ENCODE results near the gene ETV6.
"Not testable (repeated sequence)": the region's sequence is repeated elsewhere in the genome, so short reads cannot be mapped to it uniquely, and the experiment has no call there.

The ETV6 gene

DNA sequence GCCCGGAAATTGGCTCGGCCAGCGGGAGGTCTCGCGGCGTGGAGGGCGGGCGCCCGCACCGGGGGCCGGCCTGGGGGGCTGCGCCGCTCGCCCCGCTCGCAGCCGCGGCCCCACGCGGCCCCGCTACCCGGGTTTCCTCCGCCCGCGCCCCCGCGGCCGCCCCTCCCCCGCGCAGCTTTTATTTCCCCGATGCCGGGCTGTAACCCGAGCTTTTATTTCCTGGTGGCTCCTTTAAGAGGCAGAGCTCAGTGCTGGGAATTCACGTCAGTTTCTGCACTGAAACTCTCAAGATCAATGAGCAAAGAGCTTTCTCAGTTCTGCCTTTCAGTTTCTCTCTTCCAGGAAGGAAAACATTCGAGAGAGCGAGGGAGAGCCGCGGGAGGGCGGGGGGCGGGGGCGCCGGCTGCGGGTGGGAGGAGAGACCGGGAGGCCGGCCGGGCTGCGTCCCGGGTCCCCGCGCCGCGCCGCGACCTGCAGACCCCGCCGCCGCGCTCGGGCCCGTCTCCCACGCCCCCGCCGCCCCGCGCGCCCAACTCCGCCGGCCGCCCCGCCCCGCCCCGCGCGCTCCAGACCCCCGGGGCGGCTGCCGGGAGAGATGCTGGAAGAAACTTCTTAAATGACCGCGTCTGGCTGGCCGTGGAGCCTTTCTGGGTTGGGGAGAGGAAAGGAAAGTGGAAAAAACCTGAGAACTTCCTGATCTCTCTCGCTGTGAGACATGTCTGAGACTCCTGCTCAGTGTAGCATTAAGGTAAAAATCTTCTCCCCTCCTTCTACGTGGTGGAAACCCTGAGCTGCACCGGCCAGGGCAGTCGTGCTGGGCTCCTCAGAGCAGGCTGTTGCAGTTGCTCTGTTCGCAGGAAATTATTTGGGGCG is at the start of gene ETV6:
Gene ETV6, plus strand, starts transcription at position 262 of the 873 bp plus-strand sequence. Its CDS starts 454 bp downstream, at position 716.
- DNase-seq (ENCODE audit: low spot score) = peak; percentile 74

- DNase-seq (ENCODE audit: low spot score) = no peak
Measured at GRCh38 chr12:11600199-11600598, 49.3 kb upstream of the ETV6 start.

GRCh38 chr12:11601647-11602046 is 47.8 kb upstream of the ETV6 start:
- DNase-seq (ENCODE audit: low spot score) = no peak

GRCh38 chr12:11607313-11608081 is 42.0 kb upstream of the ETV6 start:
- DNase-seq (ENCODE audit: low spot score) = peak; percentile 15

GRCh38 chr12:11609045-11609444 is 40.4 kb upstream of the ETV6 start:
- no peak for DNase-seq (ENCODE audit: low spot score)

- DNase-seq (ENCODE audit: low spot score) = no peak
Measured at GRCh38 chr12:11615481-11615880, 34.0 kb upstream of the ETV6 start.

DNA sequence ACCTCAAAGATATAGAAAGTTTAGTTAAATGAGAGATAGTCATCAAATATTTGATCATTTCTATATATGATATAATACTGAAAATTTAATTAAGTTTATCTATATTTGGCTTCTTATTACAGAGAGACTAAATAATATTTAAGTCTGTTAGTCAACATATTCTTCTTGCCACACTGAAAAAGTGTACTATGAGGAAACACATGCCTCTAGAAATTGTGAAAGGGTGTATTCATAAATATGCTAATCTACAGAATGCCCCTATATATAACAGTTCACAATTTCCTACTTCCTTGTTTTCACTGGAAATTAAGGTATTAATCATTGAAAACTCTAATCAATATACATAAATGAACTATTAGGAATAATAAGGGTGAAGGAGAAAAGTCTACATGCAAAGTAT is 31.4 kb upstream of the ETV6 start:
- no peak for DNase-seq (ENCODE audit: low spot score)

- no peak for DNase-seq (ENCODE audit: low spot score)
Measured at GRCh38 chr12:11621797-11622423, 27.6 kb upstream of the ETV6 start.

GRCh38 chr12:11622876-11623281 is 26.6 kb upstream of the ETV6 start:
- no peak for DNase-seq (ENCODE audit: low spot score)

- DNase-seq (ENCODE audit: low spot score) = no peak
Measured at GRCh38 chr12:11623382-11623781, 26.1 kb upstream of the ETV6 start.

GRCh38 chr12:11624116-11624515 is 25.4 kb upstream of the ETV6 start:
- no peak for DNase-seq (ENCODE audit: low spot score)

GRCh38 chr12:11627709-11628108 is 21.8 kb upstream of the ETV6 start:
- not testable (repeated sequence) for DNase-seq (ENCODE audit: low spot score)

DNA sequence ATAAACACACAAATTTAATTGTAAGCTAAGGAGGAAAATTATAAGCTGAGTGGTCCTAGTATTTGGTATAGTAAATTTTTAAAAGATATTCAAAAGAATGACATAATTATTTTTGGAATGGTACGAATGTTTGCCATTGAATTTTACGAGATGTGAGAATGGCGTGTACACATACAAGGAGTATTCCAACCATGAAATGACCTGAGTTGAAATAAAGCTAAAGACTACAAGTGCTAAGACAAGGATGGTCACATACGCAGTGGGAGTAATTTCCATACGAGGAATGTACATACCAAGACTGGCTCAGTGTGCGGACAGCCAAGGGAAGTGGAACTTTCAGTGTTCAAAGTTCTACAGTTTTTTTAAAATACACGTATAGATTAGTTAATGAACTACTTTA is 21.1 kb upstream of the ETV6 start:
- DNase-seq (ENCODE audit: low spot score) = no peak

DNA sequence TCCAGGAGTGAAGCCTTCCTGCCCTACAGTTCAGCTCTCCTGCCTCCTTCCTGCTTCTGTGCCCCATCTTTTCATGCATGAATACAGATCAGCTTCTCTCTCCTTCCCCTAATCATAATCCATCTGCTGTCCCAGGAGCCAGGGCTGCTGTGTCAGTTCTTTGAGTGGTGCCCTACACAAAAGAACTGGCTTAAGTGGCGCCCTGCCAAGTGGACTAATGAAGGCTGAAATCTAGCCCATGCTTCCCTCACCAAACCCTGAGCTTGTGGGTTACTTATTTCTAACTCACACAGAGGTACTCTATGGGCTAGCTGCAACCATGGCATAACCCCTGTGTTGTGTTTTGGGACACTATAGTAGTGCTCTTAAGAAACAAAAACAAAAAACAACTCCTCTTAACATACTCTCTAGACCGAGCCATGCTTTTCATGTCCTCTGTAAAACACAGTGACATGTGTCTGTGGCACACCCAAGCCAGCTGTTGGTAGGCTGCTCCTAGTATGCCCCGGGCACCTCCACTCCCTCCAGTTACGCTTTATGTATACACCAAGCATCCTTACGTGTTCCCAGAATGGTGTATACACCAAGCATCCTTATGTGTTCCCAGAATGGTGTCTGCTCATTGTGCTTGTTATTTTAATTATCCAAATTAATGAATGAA is 19.3 kb upstream of the ETV6 start:
- no peak for DNase-seq (ENCODE audit: low spot score)

DNA sequence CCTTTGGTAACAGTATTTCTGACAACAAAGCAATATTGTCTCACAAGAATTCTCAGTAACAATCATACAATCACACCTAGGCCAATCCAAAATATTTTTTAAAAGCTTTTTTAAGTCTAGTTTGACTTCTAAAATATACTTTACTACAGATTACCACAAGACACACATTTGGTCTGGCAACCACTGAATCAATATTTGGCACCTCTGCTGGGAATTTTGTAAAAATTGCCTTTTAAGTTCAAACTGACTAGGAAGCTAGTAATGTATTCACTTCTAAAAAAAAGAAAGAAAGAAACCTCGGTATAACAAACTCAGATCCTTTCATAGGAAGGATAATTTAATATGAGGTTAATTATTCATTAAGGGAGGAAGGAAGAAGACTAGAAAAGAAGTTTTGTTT is 18.2 kb upstream of the ETV6 start:
- DNase-seq (ENCODE audit: low spot score) = no peak

DNA sequence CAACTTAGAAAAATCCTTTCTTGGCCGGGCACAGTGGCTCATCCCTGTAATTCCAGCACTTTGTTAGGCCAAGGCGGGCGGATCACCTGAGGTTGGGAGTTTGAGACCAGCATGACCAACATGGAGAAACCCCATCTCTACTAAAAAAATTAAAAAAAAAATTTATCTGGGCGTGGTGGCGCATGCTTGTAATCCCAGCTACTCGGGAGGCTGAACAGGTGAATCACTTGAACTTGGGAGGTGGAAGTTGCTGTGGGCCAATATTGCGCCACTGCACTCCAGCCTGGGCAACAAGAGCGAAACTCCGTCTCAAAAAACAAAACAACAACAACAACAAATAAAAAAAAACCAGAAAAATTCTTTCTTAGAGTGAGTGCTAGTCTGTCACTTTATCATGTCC is 17.6 kb upstream of the ETV6 start:
- DNase-seq (ENCODE audit: low spot score) = not testable (repeated sequence)

DNA sequence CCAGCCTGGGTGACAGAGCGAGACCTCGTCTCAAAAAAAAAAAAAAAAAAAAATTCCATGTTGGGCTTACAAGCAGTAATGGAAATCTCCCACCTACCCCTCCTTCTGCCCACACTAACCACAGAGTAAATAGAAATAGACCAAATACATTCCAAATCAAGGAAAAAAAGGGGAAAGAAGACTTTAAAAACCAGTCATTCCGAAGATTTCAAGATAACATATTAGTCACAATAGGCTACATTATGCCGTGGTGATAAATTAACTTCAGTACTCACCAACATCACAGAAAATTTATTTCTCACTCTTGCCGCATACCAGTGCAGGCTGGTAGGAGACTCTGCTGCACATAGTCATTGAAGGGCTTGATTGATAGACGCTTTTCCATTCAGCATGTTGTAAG is 15.5 kb upstream of the ETV6 start:
- DNase-seq (ENCODE audit: low spot score) = peak; percentile 9

- no peak for DNase-seq (ENCODE audit: low spot score)
Measured at GRCh38 chr12:11635341-11635740, 14.1 kb upstream of the ETV6 start.

- no peak for DNase-seq (ENCODE audit: low spot score)
Measured at GRCh38 chr12:11638315-11638916, 11.1 kb upstream of the ETV6 start.

GRCh38 chr12:11639454-11639853 is 10.0 kb upstream of the ETV6 start:
- DNase-seq (ENCODE audit: low spot score) = no peak

DNA sequence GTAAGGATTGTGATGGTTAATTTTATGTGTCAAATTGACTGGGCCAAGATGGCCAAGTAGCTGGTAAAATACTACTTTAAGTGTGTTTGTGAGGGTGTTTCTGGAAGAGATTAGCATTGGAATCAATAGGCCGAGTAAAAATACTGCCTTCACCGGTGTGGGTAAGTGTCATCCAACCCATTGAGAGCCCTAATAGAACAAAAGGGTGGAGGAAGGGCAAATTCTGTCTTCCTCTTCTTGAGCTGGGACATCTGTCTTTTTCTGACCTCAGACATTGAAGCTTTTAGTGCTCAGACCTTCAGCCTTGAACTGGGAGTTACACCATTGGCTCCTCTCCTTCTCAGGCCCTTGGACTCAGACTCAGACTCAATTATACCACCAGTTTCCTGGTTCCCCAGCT is 8.0 kb upstream of the ETV6 start:
- DNase-seq (ENCODE audit: low spot score) = no peak

GRCh38 chr12:11642785-11643184 is 6.7 kb upstream of the ETV6 start:
- no peak for DNase-seq (ENCODE audit: low spot score)
